Muscle layer of colon (tissue), 2 donors: Measurements from ENCODE around the gene DEFB132.
"Not testable (repeated sequence)": the region's sequence is repeated elsewhere in the genome, so short reads cannot be mapped to it uniquely, and the experiment has no call there.

ENCODE experiments used
- H3K27ac ChIP-seq: one replicate; pipeline ENCODE4 v1.7.0; 2013; ENCODE audit warnings: low read depth, mild to moderate bottlenecking, low read length, moderate library complexity
- H3K27me3 ChIP-seq, 2 donors: one replicate each; pipeline ENCODE4 v1.7.0; 2013; ENCODE audit warnings: low read length in 2 of 2, mild to moderate bottlenecking in 2 of 2; ENCODE audit not compliant: insufficient read depth in 2 of 2, control insufficient read depth in 1 of 2
- H3K36me3 ChIP-seq: one replicate; pipeline ENCODE4 v1.7.0; 2013; ENCODE audit warnings: mild to moderate bottlenecking, low read length; ENCODE audit not compliant: insufficient read depth
- H3K4me1 ChIP-seq: one replicate; pipeline ENCODE4 v1.7.0; 2013; ENCODE audit warnings: mild to moderate bottlenecking, low read length; ENCODE audit not compliant: insufficient read depth
- H3K4me3 ChIP-seq, 2 donors: one replicate each; pipeline ENCODE4 v1.7.0; 2013; ENCODE audit warnings: low read length in 2 of 2, low read depth in 1 of 2, mild to moderate bottlenecking in 1 of 2, moderate library complexity in 1 of 2
- H3K9ac ChIP-seq: one replicate; pipeline ENCODE4 v1.7.0; 2013; ENCODE audit warnings: low read length
- H3K9me3 ChIP-seq: one replicate; pipeline ENCODE4 v1.7.0; 2013; ENCODE audit warnings: mild to moderate bottlenecking, low read length
- donor health status: abdominal sarcoma.
- donor health status: Adenocarcinoma of cecum.

DEFB132 gene

GRCh38 chr20:257419-257818, at the start of gene DEFB132:
Gene DEFB132, plus strand, starts transcription at chr20:257724. Its CDS starts 55 bp downstream, at chr20:257779.
- Histone ChIP-seq H3K9me3 (no peaks in the 10 kb centered on the region), H3K27ac (no peak within 1 kb of the TSS), H3K4me1 (no peaks in the 10 kb centered on the region), H3K27me3 (no peaks in the 10 kb centered on the region), H3K36me3 (no peaks in the 10 kb centered on the region), H3K9ac (no peak within 1 kb of the TSS), H3K4me3 (no peak within 1 kb of the TSS)

GRCh38 chr20:208942-209566, 48.5 kb upstream of the DEFB132 start:
- Histone ChIP-seq H3K4me3 (no peak overlapping the region), H3K36me3 (no peaks in the 10 kb centered on the region), H3K9me3 (no peaks in the 10 kb centered on the region), H3K27me3 (no peaks in the 10 kb centered on the region), H3K4me1 (no peaks in the 10 kb centered on the region), H3K27ac (no peak overlapping the region), H3K9ac (no peak overlapping the region)

- Histone ChIP-seq H3K27ac (no peak overlapping the region), H3K4me3 (no peak overlapping the region), H3K36me3 (no peaks in the 10 kb centered on the region), H3K9ac (no peak overlapping the region), H3K4me1 (no peaks in the 10 kb centered on the region), H3K27me3 (no peaks in the 10 kb centered on the region), H3K9me3 (no peaks in the 10 kb centered on the region)
Observed at GRCh38 chr20:210809-211502, 46.6 kb upstream of the DEFB132 start.

GRCh38 chr20:214383-214782, 43.1 kb upstream of the DEFB132 start:
- Histone ChIP-seq H3K4me3 (no peak overlapping the region), H3K27ac (no peak overlapping the region), H3K36me3 (no peaks in the 10 kb centered on the region), H3K9ac (no peak overlapping the region), H3K27me3 (peaks cover 0 to 4% of the 10 kb centered on the region in 2 donors), H3K4me1 (no peaks in the 10 kb centered on the region), H3K9me3 (no peaks in the 10 kb centered on the region)

- H3K9me3 ChIP-seq, result no peaks in the 10 kb centered on the region
- H3K27ac ChIP-seq, result no peak overlapping the region
- H3K9ac ChIP-seq, result no peak overlapping the region
- H3K4me3 ChIP-seq, result no peak overlapping the region
- peaks cover 0 to 4% of the 10 kb centered on the region in 2 donors for H3K27me3 ChIP-seq
- no peaks in the 10 kb centered on the region for H3K36me3 ChIP-seq
- no peaks in the 10 kb centered on the region for H3K4me1 ChIP-seq
Observed at GRCh38 chr20:215796-216195, 41.7 kb upstream of the DEFB132 start.

GRCh38 chr20:217266-217665, 40.3 kb upstream of the DEFB132 start:
- Histone ChIP-seq H3K4me3 (no peak overlapping the region), H3K27me3 (peaks cover 0 to 4% of the 10 kb centered on the region in 2 donors), H3K9me3 (no peaks in the 10 kb centered on the region), H3K4me1 (no peaks in the 10 kb centered on the region), H3K36me3 (no peaks in the 10 kb centered on the region), H3K9ac (no peak overlapping the region), H3K27ac (no peak overlapping the region)

GRCh38 chr20:219290-220115, 38.0 kb upstream of the DEFB132 start:
- Histone ChIP-seq H3K9ac (no peak overlapping the region), H3K27ac (no peak overlapping the region), H3K9me3 (no peaks in the 10 kb centered on the region), H3K27me3 (peaks cover 0 to 4% of the 10 kb centered on the region in 2 donors), H3K4me3 (no peak overlapping the region), H3K36me3 (no peaks in the 10 kb centered on the region), H3K4me1 (no peaks in the 10 kb centered on the region)

- H3K36me3 ChIP-seq, result no peaks in the 10 kb centered on the region
- no peaks in the 10 kb centered on the region for H3K4me1 ChIP-seq
- H3K27me3 ChIP-seq, result peaks cover 0 to 4% of the 10 kb centered on the region in 2 donors
Observed at GRCh38 chr20:221258-221830, 36.2 kb upstream of the DEFB132 start.

GRCh38 chr20:225879-226278, 31.6 kb upstream of the DEFB132 start:
- not testable (repeated sequence) for H3K27ac ChIP-seq, H3K4me3 ChIP-seq, H3K36me3 ChIP-seq, H3K9ac ChIP-seq, H3K27me3 ChIP-seq, H3K4me1 ChIP-seq, H3K9me3 ChIP-seq

More at GRCh38 chr20:221258-221830, 36.2 kb upstream of the DEFB132 start:
- Histone ChIP-seq H3K9me3 (no peaks in the 10 kb centered on the region), H3K27ac (no peak overlapping the region), H3K9ac (no peak overlapping the region), H3K4me3 (no peak overlapping the region)

GRCh38 chr20:226958-227357, 30.6 kb upstream of the DEFB132 start, which contains the start of gene DEFB129:
Gene DEFB129, plus strand, starts transcription at chr20:227258. Its CDS starts 31 bp downstream, at chr20:227289.
- no peak within 1 kb of the TSS for H3K27ac ChIP-seq
- no peaks in the 10 kb centered on the region for H3K9me3 ChIP-seq
- no peaks in the 10 kb centered on the region for H3K27me3 ChIP-seq
- no peaks in the 10 kb centered on the region for H3K4me1 ChIP-seq
- H3K4me3 ChIP-seq, result no peak within 1 kb of the TSS
- H3K9ac ChIP-seq, result no peak within 1 kb of the TSS
- no peaks in the 10 kb centered on the region for H3K36me3 ChIP-seq

- Histone ChIP-seq H3K9ac (no peak overlapping the region), H3K27ac (no peak overlapping the region), H3K4me3 (no peak overlapping the region), H3K4me1 (no peaks in the 10 kb centered on the region), H3K9me3 (no peaks in the 10 kb centered on the region), H3K36me3 (no peaks in the 10 kb centered on the region), H3K27me3 (no peaks in the 10 kb centered on the region)
Observed at GRCh38 chr20:227439-228105, 30.0 kb upstream of the DEFB132 start.
